Right lobe of liver (tissue), 4 donors: ENCODE data around the gene PCP2.

Experiments
- CTCF ChIP-seq, 4 donors: fragments of 200-600 bp in 3 of 4; fragments of 450-650 bp in 1 of 4; IDR thresholded peaks; one replicate each; pipeline versions ENCODE4 v1.5.1 to v1.8.0; 2016 to 2022; ENCODE audit warnings: antibody characterized with exemption in 4 of 4, mild to moderate bottlenecking in 2 of 4
- POLR2A ChIP-seq: fragments of 450-650 bp; IDR thresholded peaks from one replicate; pipeline ENCODE4 v1.6.1; 2017; ENCODE audit warnings: antibody characterized with exemption, mild to moderate bottlenecking
- donor health status: DM: no; HTN: no; CAD: no.
- donor health status: DM: no; HTN: no; CAD: no.
- donor health status: DM: no; HTN: yes; CAD: no.

- TF ChIP-seq CTCF (IDR thresholded peaks at IDR 0.05) = no peak
- no peak for TF ChIP-seq POLR2A
These were observed 18.4 kb downstream of the PCP2 start for GRCh38 chr19:7614859-7615741.
